Panc1 (cell line): ENCODE measurements around the gene CDK14. TPM values are rescaled to one million over a fixed set of nuclear protein-coding genes. Genes with fewer than 3 reads are reported as not detected.

Source experiments
- ATAC-seq: fragments of 200-7000 bp; cut with Tn5 transposase; 2 replicates; pipeline ENCODE4 v1.9.1; 2020; ENCODE audit warnings: mild to moderate bottlenecking, moderate library complexity
- BruUV-seq: library from RNA; stranded (reverse); fragments of 400-500 nt; replicated peaks from 2 replicates; lab custom pipeline; 2021; lab: Mats Ljungman, UMichigan
- CTCF ChIA-PET: fragments of 300-600 bp; sonication (Branson Sonifier 250); formaldehyde crosslinking; loops from one replicate; lab custom pipeline; 2022; ENCODE audit warnings: antibody characterized with exemption; lab: Charles Lee
- POLR2A ChIA-PET: fragments of 300-600 bp; sonication (Branson Sonifier 250); formaldehyde crosslinking; loops from one replicate; lab custom pipeline; 2022; ENCODE audit warnings: antibody characterized with exemption; lab: Charles Lee
- DNase-seq: peaks from one replicate; pipeline ENCODE4 v3.0.0-alpha.2; 2010; ENCODE audit warnings: low read depth, low spot score
- H3K27ac ChIP-seq: 2 replicates; pipeline ENCODE4 v1.5.1; 2011; ENCODE audit warnings: mild to moderate bottlenecking, low read length, inconsistent platforms
- H3K27me3 ChIP-seq: fragments of 200-500 bp; sonication (Bioruptor generic); 2 replicates; pipeline ENCODE4 v1.6.0; 2014; ENCODE audit warnings: low read length, inconsistent platforms; ENCODE audit not compliant: control insufficient read depth, insufficient read depth
- H3K36me3 ChIP-seq: fragments of 200-500 bp; sonication (Bioruptor generic); 2 replicates; pipeline ENCODE4 v1.5.1; 2014; ENCODE audit warnings: inconsistent platforms, mild to moderate bottlenecking, low read length, moderate library complexity; ENCODE audit not compliant: control insufficient read depth, insufficient read depth
- H3K4me1 ChIP-seq: 2 replicates; pipeline ENCODE4 v1.5.1; 2011; ENCODE audit warnings: inconsistent platforms, mild to moderate bottlenecking, low read length, moderate library complexity; ENCODE audit not compliant: control insufficient read depth, insufficient read depth
- H3K4me3 ChIP-seq, 2 experiments: 2 replicates each; pipeline ENCODE4 v1.5.1; 2011 to 2012; ENCODE audit warnings: low read depth in 2 of 2, low read length in 2 of 2, mild to moderate bottlenecking in 2 of 2, inconsistent platforms in 1 of 2, moderate library complexity in 1 of 2
- H3K9me3 ChIP-seq: fragments of 200-500 bp; sonication (Bioruptor generic); 2 replicates; pipeline ENCODE4 v1.5.1; 2014; ENCODE audit warnings: low read depth, mild to moderate bottlenecking, inconsistent platforms, low read length, moderate library complexity; ENCODE audit not compliant: control insufficient read depth, insufficient read depth
- POLR2AphosphoS5 ChIP-seq: IDR thresholded peaks from 2 replicates; pipeline ENCODE4 v1.6.1; 2012; ENCODE audit warnings: mild to moderate bottlenecking, low read depth, low read length, moderate library complexity
- SIN3A ChIP-seq: IDR thresholded peaks from 2 replicates; pipeline ENCODE4 v1.6.1; 2012; ENCODE audit warnings: low read depth, mild to moderate bottlenecking, low read length, moderate library complexity, borderline replicate concordance; ENCODE audit not compliant: insufficient read depth
- TCF7L2 ChIP-seq: IDR thresholded peaks from 2 replicates; pipeline ENCODE4 v1.6.1; 2011; ENCODE audit warnings: mild to moderate bottlenecking, low read depth, low read length, inconsistent platforms
- in situ Hi-C: cut with HindIII; loops from 2 replicates; pipeline ENCODE4 v1.10.0; 2016; ENCODE audit warnings: low sequenced_read_pairs, low pct_unique_long_range_greater_than_20kb
- intact Hi-C: fragments of 100-400 bp; cut with micrococcal nuclease; formaldehyde crosslinking; loops from one replicate; pipeline ENCODE4 v1.10.0; 2022; ENCODE audit not compliant: unreplicated experiment
- total RNA-seq: library from RNA; stranded (reverse); gene quantifications from one replicate; pipeline ENCODE4 v1.2.1, GENCODE V29; 2021; ENCODE audit not compliant: unreplicated experiment
- TF ChIP-seq, protein P1 (sequence below): fragments of 450-650 bp; IDR thresholded peaks from 2 replicates; pipeline ENCODE4 v1.5.1; 2017; ENCODE audit warnings: mild to moderate bottlenecking
- TF ChIP-seq, protein P2 (sequence below), 2 experiments: IDR thresholded peaks; 2 replicates each; pipeline ENCODE4 v1.6.1; 2011 to 2012; ENCODE audit warnings: low read depth in 2 of 2, control low read depth in 1 of 2, low read length in 1 of 2, mild to moderate bottlenecking in 1 of 2, moderate library complexity in 1 of 2; ENCODE audit not compliant: insufficient read depth in 1 of 2

The CDK14 gene
- total RNA-seq, 1 experiment from 2014 or later: 3.0 TPM

DNA sequence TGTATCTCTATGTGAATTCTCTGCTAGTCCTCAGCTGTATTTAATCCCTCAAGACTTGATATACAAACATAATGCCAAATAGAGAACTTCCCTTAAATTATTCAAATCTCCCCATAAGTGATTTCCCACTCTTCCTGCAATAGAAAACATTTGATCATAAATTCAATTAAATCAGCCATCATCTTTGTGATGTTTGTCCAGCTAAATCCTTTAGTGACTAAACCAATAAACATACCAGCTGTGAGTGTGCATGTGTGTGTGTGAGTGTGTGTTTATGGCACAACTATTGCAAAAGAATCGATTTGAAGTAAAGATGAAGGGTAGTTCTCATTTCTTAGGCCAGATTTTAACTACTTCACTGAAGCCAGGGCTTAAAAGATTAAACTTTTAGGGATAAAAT, 492.6 kb downstream of the CDK14 start:
- H3K27me3 ChIP-seq: no peaks in the 10 kb centered on the region; the same call in 1 of the 2 replicates
- intact Hi-C loops: loop anchor here (5.0 kb wide), 2 partner anchors 694 to 789 kb away; no protein-coding TSS in a partner anchor
- no peaks in the 10 kb centered on the region for H3K9me3 ChIP-seq
- TF ChIP-seq, protein P1, sequence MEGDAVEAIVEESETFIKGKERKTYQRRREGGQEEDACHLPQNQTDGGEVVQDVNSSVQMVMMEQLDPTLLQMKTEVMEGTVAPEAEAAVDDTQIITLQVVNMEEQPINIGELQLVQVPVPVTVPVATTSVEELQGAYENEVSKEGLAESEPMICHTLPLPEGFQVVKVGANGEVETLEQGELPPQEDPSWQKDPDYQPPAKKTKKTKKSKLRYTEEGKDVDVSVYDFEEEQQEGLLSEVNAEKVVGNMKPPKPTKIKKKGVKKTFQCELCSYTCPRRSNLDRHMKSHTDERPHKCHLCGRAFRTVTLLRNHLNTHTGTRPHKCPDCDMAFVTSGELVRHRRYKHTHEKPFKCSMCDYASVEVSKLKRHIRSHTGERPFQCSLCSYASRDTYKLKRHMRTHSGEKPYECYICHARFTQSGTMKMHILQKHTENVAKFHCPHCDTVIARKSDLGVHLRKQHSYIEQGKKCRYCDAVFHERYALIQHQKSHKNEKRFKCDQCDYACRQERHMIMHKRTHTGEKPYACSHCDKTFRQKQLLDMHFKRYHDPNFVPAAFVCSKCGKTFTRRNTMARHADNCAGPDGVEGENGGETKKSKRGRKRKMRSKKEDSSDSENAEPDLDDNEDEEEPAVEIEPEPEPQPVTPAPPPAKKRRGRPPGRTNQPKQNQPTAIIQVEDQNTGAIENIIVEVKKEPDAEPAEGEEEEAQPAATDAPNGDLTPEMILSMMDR: no peak
- no peak for TF ChIP-seq POLR2AphosphoS5
- no peak for TF ChIP-seq SIN3A
- TF ChIP-seq, protein P2, sequence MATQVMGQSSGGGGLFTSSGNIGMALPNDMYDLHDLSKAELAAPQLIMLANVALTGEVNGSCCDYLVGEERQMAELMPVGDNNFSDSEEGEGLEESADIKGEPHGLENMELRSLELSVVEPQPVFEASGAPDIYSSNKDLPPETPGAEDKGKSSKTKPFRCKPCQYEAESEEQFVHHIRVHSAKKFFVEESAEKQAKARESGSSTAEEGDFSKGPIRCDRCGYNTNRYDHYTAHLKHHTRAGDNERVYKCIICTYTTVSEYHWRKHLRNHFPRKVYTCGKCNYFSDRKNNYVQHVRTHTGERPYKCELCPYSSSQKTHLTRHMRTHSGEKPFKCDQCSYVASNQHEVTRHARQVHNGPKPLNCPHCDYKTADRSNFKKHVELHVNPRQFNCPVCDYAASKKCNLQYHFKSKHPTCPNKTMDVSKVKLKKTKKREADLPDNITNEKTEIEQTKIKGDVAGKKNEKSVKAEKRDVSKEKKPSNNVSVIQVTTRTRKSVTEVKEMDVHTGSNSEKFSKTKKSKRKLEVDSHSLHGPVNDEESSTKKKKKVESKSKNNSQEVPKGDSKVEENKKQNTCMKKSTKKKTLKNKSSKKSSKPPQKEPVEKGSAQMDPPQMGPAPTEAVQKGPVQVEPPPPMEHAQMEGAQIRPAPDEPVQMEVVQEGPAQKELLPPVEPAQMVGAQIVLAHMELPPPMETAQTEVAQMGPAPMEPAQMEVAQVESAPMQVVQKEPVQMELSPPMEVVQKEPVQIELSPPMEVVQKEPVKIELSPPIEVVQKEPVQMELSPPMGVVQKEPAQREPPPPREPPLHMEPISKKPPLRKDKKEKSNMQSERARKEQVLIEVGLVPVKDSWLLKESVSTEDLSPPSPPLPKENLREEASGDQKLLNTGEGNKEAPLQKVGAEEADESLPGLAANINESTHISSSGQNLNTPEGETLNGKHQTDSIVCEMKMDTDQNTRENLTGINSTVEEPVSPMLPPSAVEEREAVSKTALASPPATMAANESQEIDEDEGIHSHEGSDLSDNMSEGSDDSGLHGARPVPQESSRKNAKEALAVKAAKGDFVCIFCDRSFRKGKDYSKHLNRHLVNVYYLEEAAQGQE (IDR thresholded peaks at IDR 0.05; ENCODE audit: insufficient read depth in 1 of 2, low read depth in 2 of 2, low read length in 1 of 2): no peak
- no peak for TF ChIP-seq TCF7L2
- DNase-seq (no peak), ATAC-seq (no peak)
- in situ Hi-C loops: no loop called here
- CTCF ChIA-PET: no interaction called here
- H3K4me1 ChIP-seq: no peaks in the 10 kb centered on the region
- POLR2A ChIA-PET: no interaction called here
- no peak overlapping the region for H3K27ac ChIP-seq
- BruUV-seq: no TSS peak
- no peaks in the 10 kb centered on the region for H3K36me3 ChIP-seq
- no peak overlapping the region for H3K4me3 ChIP-seq

DNA sequence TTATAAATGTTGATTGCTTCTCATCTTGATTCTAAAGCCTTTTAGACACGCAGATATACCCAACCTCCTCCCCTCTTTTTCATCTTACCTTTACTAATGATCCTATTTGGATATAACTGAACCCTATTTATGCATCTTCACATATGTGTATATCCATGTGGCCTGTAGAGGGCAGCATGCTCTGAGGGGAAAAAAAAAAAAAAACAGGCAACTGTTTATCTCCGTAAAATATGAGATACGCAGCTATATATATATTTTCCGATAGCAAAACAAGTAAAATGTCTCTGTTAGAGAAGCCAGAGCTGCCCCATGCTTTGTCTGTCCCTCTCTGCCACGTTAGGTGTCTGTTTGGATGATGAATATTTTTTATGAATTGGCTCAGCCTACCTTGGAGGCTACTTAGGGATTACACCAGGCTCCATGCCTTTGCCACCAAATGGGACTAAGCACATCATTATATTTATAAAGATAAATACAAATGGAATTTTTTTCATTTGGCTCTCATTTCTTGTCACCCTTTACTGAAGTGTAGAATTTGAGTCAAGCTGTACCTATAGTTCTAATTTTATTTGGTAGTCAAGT, 493.4 kb downstream of the CDK14 start:
- intact Hi-C loops: loop anchor here (5.0 kb wide), 2 partner anchors 693 to 788 kb away; no protein-coding TSS in a partner anchor
- POLR2A ChIA-PET: no interaction called here
- DNase-seq (peak; percentile 24), ATAC-seq (no peak)
- peak overlapping the region in 1 of 2 experiments; percentile 24; a peak in 1 of 4 replicates for H3K4me3 ChIP-seq
- H3K4me1 ChIP-seq: no peaks in the 10 kb centered on the region
- no peak overlapping the region for H3K27ac ChIP-seq
- no peaks in the 10 kb centered on the region for H3K36me3 ChIP-seq
- no peaks in the 10 kb centered on the region; the same call in 1 of the 2 replicates for H3K27me3 ChIP-seq
- no TSS peak for BruUV-seq
- no peaks in the 10 kb centered on the region for H3K9me3 ChIP-seq
- TF ChIP-seq POLR2AphosphoS5 (no peak), SIN3A (no peak)
- TF ChIP-seq, protein P1: peak; percentile 81
- TF ChIP-seq, protein P2 (IDR thresholded peaks at IDR 0.05; ENCODE audit: insufficient read depth in 1 of 2, low read depth in 2 of 2, low read length in 1 of 2): no peak
- CTCF ChIA-PET: interaction anchor here (0.6 kb wide), 3 partner anchors 347 to 492 kb away, joined by 3 to 5 read pairs (median 3); no protein-coding TSS in a partner anchor
- in situ Hi-C loops: no loop called here
